Activated CD8-positive, alpha-beta T cell treated with anti-CD3 and anti-CD28 coated beads, Interleukin-2, amount 10 ng/mL, durations not matched to agents 7 days and 5 days (primary cell): ENCODE measurements around the gene NELL2. TPM values are rescaled to one million over a fixed set of nuclear protein-coding genes. Genes with fewer than 3 reads are reported as not detected.
"Not testable (repeated sequence)": the region's sequence is repeated elsewhere in the genome, so short reads cannot be mapped to it uniquely, and the experiment has no call there.

Source experiments
- ATAC-seq: fragments of 150-1000 bp; cut with Tn5 transposase; one replicate; pipeline ENCODE4 v1.10.0; 2021; ENCODE audit warnings: moderate library complexity
- CTCF ChIA-PET: fragments of 350-600 bp; sonication (Branson Sonifier 250); formaldehyde crosslinking; loops from one replicate; lab custom pipeline; 2021; ENCODE audit warnings: antibody characterized with exemption; lab: Charles Lee
- POLR2A ChIA-PET: fragments of 350-600 bp; sonication (Branson Sonifier 250); formaldehyde crosslinking; loops from one replicate; lab custom pipeline; 2021; ENCODE audit warnings: antibody characterized with exemption; lab: Charles Lee
- DNase-seq: peaks from one replicate; pipeline ENCODE4 v3.0.0-alpha.2; 2020
- H3K27ac Mint-ChIP-seq: one replicate; pipeline ENCODE4 v1.8.0; 2021; ENCODE audit warnings: mild to moderate bottlenecking, mixed read lengths
- H3K27me3 Mint-ChIP-seq: one replicate; pipeline ENCODE4 v1.8.0; 2021; ENCODE audit warnings: low read depth, mixed read lengths
- H3K36me3 Mint-ChIP-seq: one replicate; pipeline ENCODE4 v1.8.0; 2021; ENCODE audit warnings: low read depth, mixed read lengths
- H3K4me1 Mint-ChIP-seq: one replicate; pipeline ENCODE4 v1.8.0; 2021; ENCODE audit warnings: low read depth, mixed read lengths
- H3K4me3 Mint-ChIP-seq: one replicate; pipeline ENCODE4 v1.8.0; 2021; ENCODE audit warnings: mild to moderate bottlenecking, mixed read lengths
- H3K9me3 Mint-ChIP-seq: one replicate; pipeline ENCODE4 v1.8.0; 2022; ENCODE audit warnings: mixed read lengths; ENCODE audit not compliant: insufficient read depth
- total RNA-seq, 2 experiments: library from RNA; stranded (reverse); gene quantifications; one replicate each; pipeline ENCODE4 v1.2.3, GENCODE V29; 2021

Gene NELL2
- total RNA-seq, 2 experiments from 2014 or later = 43.8 to 47.4 TPM

- ATAC-seq (peak; percentile 90), DNase-seq (peak; percentile 86)
- Mint-ChIP-seq H3K4me3 (peak overlapping the region; percentile 61), H3K27ac (peak overlapping the region; percentile 96), H3K36me3 (peaks cover 16% of the 10 kb centered on the region), H3K4me1 (peaks cover 88% of the 10 kb centered on the region), H3K27me3 (no peaks in the 10 kb centered on the region), H3K9me3 (peaks cover 3% of the 10 kb centered on the region)
- CTCF ChIA-PET = interaction anchor here (1.3 to 10.2 kb wide), 7 partner anchors 9 to 36 kb away, joined by 3 to 94 read pairs (median 8); partner anchors contain the start of gene NELL2
- POLR2A ChIA-PET = interaction anchor here (1.0 to 3.9 kb wide), 9 partner anchors 9 to 26 kb away, joined by 3 to 42 read pairs (median 6); partner anchors contain the start of gene NELL2
These were observed 28.0 kb downstream of the NELL2 start for GRCh38 chr12:44847888-44848702.

- H3K27ac Mint-ChIP-seq = peak overlapping the region; percentile 96
- ATAC-seq = peak; percentile 12
- DNase-seq = no peak
- no peaks in the 10 kb centered on the region for H3K27me3 Mint-ChIP-seq
- ChIA-PET CTCF (interaction anchor here (1.6 to 10.2 kb wide), 5 partner anchors 10 to 35 kb away, joined by 3 to 94 read pairs (median 12); partner anchors contain the start of gene NELL2), POLR2A (interaction anchor here (2.0 to 3.9 kb wide), 3 partner anchors 10 to 27 kb away, joined by 9 to 42 read pairs (median 17); partner anchors contain the start of gene NELL2)
- H3K4me1 Mint-ChIP-seq = peaks cover 86% of the 10 kb centered on the region
- H3K4me3 Mint-ChIP-seq = peak overlapping the region; percentile 61
- H3K36me3 Mint-ChIP-seq = peaks cover 21% of the 10 kb centered on the region
- H3K9me3 Mint-ChIP-seq = peaks cover 3% of the 10 kb centered on the region
These were observed 28.7 kb downstream of the NELL2 start for GRCh38 chr12:44847403-44847802.

- Mint-ChIP-seq H3K9me3 (peaks cover 3% of the 10 kb centered on the region), H3K4me1 (peaks cover 83% of the 10 kb centered on the region), H3K4me3 (peak overlapping the region; percentile 48), H3K27me3 (no peaks in the 10 kb centered on the region), H3K27ac (peak overlapping the region; percentile 96), H3K36me3 (peaks cover 21% of the 10 kb centered on the region)
- no peak for ATAC-seq
- no peak for DNase-seq
- POLR2A ChIA-PET = interaction anchor here (0.8 to 3.9 kb wide), 3 partner anchors 11 to 28 kb away, joined by 4 to 42 read pairs (median 17); partner anchors contain the start of gene NELL2
- CTCF ChIA-PET = interaction anchor here (2.4 to 10.2 kb wide), 3 partner anchors 10 to 35 kb away, joined by 7 to 94 read pairs (median 32); partner anchors contain the start of gene NELL2
These were observed 29.3 kb downstream of the NELL2 start for GRCh38 chr12:44846826-44847225.

- Mint-ChIP-seq H3K27ac (peak overlapping the region; percentile 87), H3K9me3 (peaks cover 3% of the 10 kb centered on the region)
- POLR2A ChIA-PET = interaction anchor here (0.7 to 1.6 kb wide), 4 partner anchors 11 to 87 kb away, joined by 3 to 6 read pairs (median 5); no protein-coding TSS in a partner anchor
These were observed 33.4 kb downstream of the NELL2 start for GRCh38 chr12:44842669-44843068.

GRCh38 chr12:44839785-44840184, 36.3 kb downstream of the NELL2 start:
- POLR2A ChIA-PET = interaction anchor here (0.9 kb wide), 1 partner anchor 10 kb away, joined by 3 read pairs; no protein-coding TSS in a partner anchor
- CTCF ChIA-PET = interaction anchor here (0.7 to 10.2 kb wide), 5 partner anchors 9 to 35 kb away, joined by 3 to 94 read pairs (median 4); partner anchors contain the start of gene NELL2

More at GRCh38 chr12:44842669-44843068, 33.4 kb downstream of the NELL2 start:
- ATAC-seq (peak; percentile 40), DNase-seq (no peak)
- Mint-ChIP-seq H3K36me3 (peaks cover 20% of the 10 kb centered on the region), H3K4me3 (peak overlapping the region; percentile 55), H3K27me3 (no peaks in the 10 kb centered on the region), H3K4me1 (peaks cover 85% of the 10 kb centered on the region)
- CTCF ChIA-PET = interaction anchor here (1.8 to 10.2 kb wide), 2 partner anchors 25 to 32 kb away, joined by 4 to 94 read pairs; partner anchors contain the start of gene NELL2

GRCh38 chr12:44837114-44837755, 38.9 kb downstream of the NELL2 start:
- peak overlapping the region; percentile 55 for H3K27ac Mint-ChIP-seq
- ATAC-seq (peak; percentile 17), DNase-seq (no peak)
- no peaks in the 10 kb centered on the region for H3K27me3 Mint-ChIP-seq
- CTCF ChIA-PET = interaction anchor here (1.1 to 2.6 kb wide), 5 partner anchors 8 to 39 kb away, joined by 3 to 9 read pairs (median 5); partner anchors contain the start of gene NELL2
- no peak overlapping the region for H3K4me3 Mint-ChIP-seq
- POLR2A ChIA-PET = interaction anchor here (1.2 kb wide), 1 partner anchor 11 kb away, joined by 3 read pairs; no protein-coding TSS in a partner anchor
- H3K36me3 Mint-ChIP-seq = peaks cover 2% of the 10 kb centered on the region
- peaks cover 86% of the 10 kb centered on the region for H3K4me1 Mint-ChIP-seq
- no peaks in the 10 kb centered on the region for H3K9me3 Mint-ChIP-seq

More at GRCh38 chr12:44839785-44840184, 36.3 kb downstream of the NELL2 start:
- Mint-ChIP-seq H3K9me3 (no peaks in the 10 kb centered on the region), H3K4me1 (peaks cover 86% of the 10 kb centered on the region), H3K27me3 (no peaks in the 10 kb centered on the region), H3K27ac (peak overlapping the region; percentile 58), H3K36me3 (peaks cover 14% of the 10 kb centered on the region), H3K4me3 (peak overlapping the region; percentile 12)
- ATAC-seq (no peak), DNase-seq (no peak)

- H3K9me3 Mint-ChIP-seq = no peaks in the 10 kb centered on the region
- peaks cover 90% of the 10 kb centered on the region for H3K4me1 Mint-ChIP-seq
- H3K27me3 Mint-ChIP-seq = no peaks in the 10 kb centered on the region
- DNase-seq (peak; percentile 48), ATAC-seq (peak; percentile 66)
- peak overlapping the region; percentile 86 for H3K27ac Mint-ChIP-seq
- H3K4me3 Mint-ChIP-seq = peak overlapping the region; percentile 40
- ChIA-PET POLR2A (interaction anchor here (0.7 to 1.9 kb wide), 3 partner anchors 11 to 40 kb away, joined by 3 to 17 read pairs (median 4); partner anchors contain the start of gene NELL2), CTCF (interaction anchor here (0.7 to 2.6 kb wide), 5 partner anchors 12 to 41 kb away, joined by 3 to 12 read pairs (median 4); no protein-coding TSS in a partner anchor)
- H3K36me3 Mint-ChIP-seq = peaks cover 1% of the 10 kb centered on the region
These were observed 40.3 kb downstream of the NELL2 start for GRCh38 chr12:44835641-44836379.

GRCh38 chr12:44834996-44835395, 41.1 kb downstream of the NELL2 start:
- H3K27me3 Mint-ChIP-seq, H3K9me3 Mint-ChIP-seq, H3K36me3 Mint-ChIP-seq, DNase-seq: not testable (repeated sequence)
- H3K4me1 Mint-ChIP-seq = peaks cover 88% of the 10 kb centered on the region
- H3K4me3 Mint-ChIP-seq = peak overlapping the region; percentile 40
- POLR2A ChIA-PET = interaction anchor here (1.9 kb wide), 1 partner anchor 12 kb away, joined by 17 read pairs; no protein-coding TSS in a partner anchor
- CTCF ChIA-PET = interaction anchor here (1.1 to 2.0 kb wide), 2 partner anchors 13 to 22 kb away, joined by 4 to 12 read pairs; no protein-coding TSS in a partner anchor
- peak; percentile 31 for ATAC-seq
- peak overlapping the region; percentile 86 for H3K27ac Mint-ChIP-seq

GRCh38 chr12:44833561-44833960, 42.6 kb downstream of the NELL2 start:
- ATAC-seq (no peak), DNase-seq (no peak)
- Mint-ChIP-seq H3K27me3 (no peaks in the 10 kb centered on the region), H3K27ac (no peak overlapping the region), H3K4me3 (no peak overlapping the region), H3K36me3 (peaks cover 1% of the 10 kb centered on the region), H3K9me3 (no peaks in the 10 kb centered on the region), H3K4me1 (peaks cover 86% of the 10 kb centered on the region)
- POLR2A ChIA-PET = no interaction called here
- CTCF ChIA-PET = interaction anchor here (2.3 to 3.0 kb wide), 2 partner anchors 21 to 42 kb away, joined by 6 to 12 read pairs; partner anchors contain the start of gene NELL2

- Mint-ChIP-seq H3K27ac (peak overlapping the region; percentile 31), H3K36me3 (peaks cover 9% of the 10 kb centered on the region), H3K4me1 (peaks cover 74% of the 10 kb centered on the region), H3K4me3 (no peak overlapping the region), H3K9me3 (no peaks in the 10 kb centered on the region), H3K27me3 (no peaks in the 10 kb centered on the region)
- ChIA-PET POLR2A (interaction anchor here (0.9 to 1.7 kb wide), 4 partner anchors 13 to 45 kb away, joined by 4 to 5 read pairs (median 5); partner anchors contain the start of gene NELL2), CTCF (interaction anchor here (2.0 to 4.7 kb wide), 5 partner anchors 10 to 44 kb away, joined by 5 to 59 read pairs (median 12); partner anchors contain the start of gene NELL2)
- DNase-seq = no peak
- ATAC-seq = no peak
These were observed 45.5 kb downstream of the NELL2 start for GRCh38 chr12:44830566-44831055.
